Muscle of arm (tissue), 12 donors: ENCODE results near the gene FAM209A. TPM values are rescaled to one million over a fixed set of nuclear protein-coding genes. Genes with fewer than 3 reads are reported as not detected.
"Not testable (repeated sequence)": the region's sequence is repeated elsewhere in the genome, so short reads cannot be mapped to it uniquely, and the experiment has no call there.

Experiments
- DNase-seq: peaks from one replicate; pipeline ENCODE4 v3.0.0-alpha.2; 2013
- polyA plus RNA-seq, 12 donors: library from polyadenylated mRNA; unstranded; fragments of 120-200 nt; gene quantifications; one replicate each; pipeline ENCODE4 v1.2.1, GENCODE V29; 2013; ENCODE audit not compliant: insufficient read length in 12 of 12

Gene FAM209A
- polyA plus RNA-seq, 12 donors = 0.24 to 0.45 (median 0.25) TPM; not detected in 9

DNA sequence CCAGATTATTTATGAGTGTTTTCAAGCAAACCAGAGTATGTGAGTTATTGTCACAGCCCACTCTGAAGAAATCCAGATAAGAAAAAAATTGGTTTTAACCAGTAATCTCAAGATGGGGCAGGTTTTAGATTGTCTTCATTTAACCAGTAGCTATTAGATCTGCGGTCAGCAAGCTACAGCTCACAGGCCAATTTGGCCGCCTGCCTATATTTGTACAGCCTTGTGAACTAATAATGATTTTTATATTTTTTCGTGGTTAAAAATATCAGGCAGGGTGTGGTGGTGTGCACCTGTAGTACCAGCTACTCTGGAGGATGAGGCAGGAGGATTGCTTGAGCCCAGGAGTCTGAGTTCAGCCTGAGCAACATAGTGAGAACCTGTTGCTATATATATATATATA lies 13.5 kb downstream of the FAM209A start:
- no peak for DNase-seq

DNA sequence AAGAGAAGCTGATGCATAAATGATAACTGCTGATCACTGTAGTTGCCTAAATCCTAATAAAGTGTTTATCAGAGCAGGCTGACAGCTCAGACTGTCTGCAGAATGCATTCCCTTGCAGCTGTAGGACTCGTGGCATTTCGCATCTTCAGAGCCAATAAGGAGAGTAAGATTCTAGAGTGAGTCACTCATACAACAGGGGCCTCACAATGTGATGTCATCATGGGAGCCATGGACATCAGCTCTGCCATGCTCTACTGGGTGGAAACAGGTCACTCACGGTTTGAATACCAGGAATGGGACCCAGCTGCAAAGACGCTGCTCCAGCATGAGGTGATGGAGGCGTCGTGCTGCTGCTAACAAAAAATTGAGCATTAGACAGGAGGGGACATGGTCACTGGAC lies 15.9 kb downstream of the FAM209A start:
- no peak for DNase-seq

GRCh38 chr20:56542489-56543030 lies 18.0 kb downstream of the FAM209A start:
- peak; percentile 19 for DNase-seq

GRCh38 chr20:56551571-56551970 lies 27.0 kb downstream of the FAM209A start:
- DNase-seq = no peak

DNA sequence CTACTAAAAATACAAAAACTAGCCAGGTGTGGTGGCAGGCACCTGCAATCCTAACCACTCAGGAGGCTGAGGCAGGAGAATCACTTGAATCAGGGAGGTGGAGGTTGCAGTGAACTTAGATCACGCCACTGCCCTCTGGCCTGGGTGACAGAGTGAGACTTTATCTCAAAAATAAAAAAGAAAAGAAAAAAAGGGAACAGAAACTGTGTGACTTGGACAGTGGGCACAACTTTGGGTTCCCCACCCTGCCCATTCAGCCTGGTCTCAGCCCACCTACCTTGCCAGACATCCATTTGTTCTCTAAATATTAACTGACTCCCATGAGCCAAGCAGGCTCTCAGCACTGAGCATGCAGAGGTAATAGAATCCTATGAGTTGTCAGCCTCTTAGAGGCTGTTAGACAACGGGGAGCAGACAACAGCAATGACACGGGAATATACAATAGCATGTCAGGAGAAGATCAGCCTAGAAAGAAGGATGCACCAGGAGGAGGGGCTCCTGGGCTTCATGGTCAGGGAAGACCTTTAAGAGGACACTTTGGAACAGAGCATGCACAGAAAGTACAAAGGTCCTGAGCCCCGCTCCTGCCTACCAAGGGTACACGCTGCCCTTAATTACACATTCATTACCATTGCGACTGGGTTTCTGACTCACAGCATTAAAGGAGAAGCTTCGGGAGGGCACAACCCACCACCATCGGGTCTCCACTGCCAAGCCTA lies 28.5 kb downstream of the FAM209A start:
- DNase-seq = no peak

GRCh38 chr20:56554869-56555268 lies 30.3 kb downstream of the FAM209A start:
- peak; percentile 35 for DNase-seq

- DNase-seq = no peak
These were observed 34.4 kb downstream of the FAM209A start for GRCh38 chr20:56558968-56559367.

DNA sequence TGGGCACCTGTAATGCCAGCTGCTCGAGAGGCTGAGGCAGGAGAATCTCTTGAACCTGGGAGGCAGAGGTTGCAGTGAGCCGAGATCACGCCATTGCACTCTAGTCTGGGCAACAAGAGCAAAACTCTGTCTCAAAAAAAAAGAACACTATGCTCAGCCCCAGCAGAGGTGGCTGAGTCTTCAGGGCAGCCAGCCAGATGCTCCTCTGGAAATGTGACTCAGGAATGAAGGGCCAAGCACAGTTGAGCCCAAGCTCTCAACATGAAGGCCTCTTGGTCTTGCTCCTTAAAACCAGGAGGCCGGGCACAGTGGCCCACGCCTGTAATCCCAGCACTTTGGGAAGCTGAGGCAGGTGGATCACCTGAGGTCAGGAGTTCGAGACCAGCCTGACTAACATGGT lies 40.0 kb downstream of the FAM209A start:
- DNase-seq = not testable (repeated sequence)

- no peak for DNase-seq
These were observed 41.0 kb downstream of the FAM209A start for GRCh38 chr20:56565511-56565910.

DNA sequence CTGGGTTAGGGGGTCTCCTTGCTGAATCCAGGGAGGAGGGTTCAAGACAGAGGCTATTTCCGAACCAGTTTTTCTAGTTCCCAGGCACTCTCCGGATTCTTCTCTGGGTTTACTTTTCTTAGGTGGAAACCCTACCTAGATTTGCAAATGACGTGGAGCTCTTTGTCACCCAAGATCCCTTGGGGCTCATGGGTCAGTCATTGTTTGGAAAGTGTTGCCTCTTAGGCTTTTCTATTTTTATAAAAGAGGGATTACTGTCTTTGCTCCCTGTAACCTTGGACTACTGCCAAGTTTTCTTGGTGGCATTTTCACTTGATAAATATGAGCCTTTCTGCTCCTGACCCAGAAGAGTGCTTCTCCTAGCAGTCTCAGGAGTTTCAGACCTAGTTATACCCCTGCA lies 42.1 kb downstream of the FAM209A start:
- no peak for DNase-seq

DNA sequence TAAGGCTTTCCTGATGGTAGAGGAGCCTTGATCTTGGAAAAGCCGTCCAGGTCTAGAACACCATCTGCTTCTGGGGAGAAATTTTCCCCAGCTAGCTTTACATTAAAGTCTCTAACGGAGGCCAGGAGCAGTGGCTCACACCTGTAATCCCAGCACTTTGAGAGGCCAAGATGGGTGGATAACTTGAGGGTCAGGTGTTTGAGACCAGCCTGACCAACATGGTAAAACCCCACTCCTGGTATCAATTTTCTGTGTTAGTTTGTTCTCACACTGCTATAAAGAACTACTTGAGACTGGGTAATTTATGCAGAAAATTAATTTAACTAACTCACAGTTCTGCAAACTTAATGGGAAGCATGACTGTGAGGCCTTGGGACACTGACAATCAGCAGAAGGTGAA lies 46.3 kb downstream of the FAM209A start:
- no peak for DNase-seq

- DNase-seq = no peak
These were observed 47.6 kb downstream of the FAM209A start for GRCh38 chr20:56572172-56572571.

- DNase-seq = no peak
These were observed 49.4 kb downstream of the FAM209A start for GRCh38 chr20:56573986-56574385.

GRCh38 chr20:56574531-56575142 lies 50.1 kb downstream of the FAM209A start:
- no peak for DNase-seq

GRCh38 chr20:56575157-56575556 lies 50.6 kb downstream of the FAM209A start:
- DNase-seq = no peak

Other genes with a start within 250 kb of the FAM209A start
- 100 to 1,000 TPM in 1 of 12 donors, 10 to 100 TPM in 11; 36.7 to 188 (median 44.9) TPM for gene FAM210B, start 165.8 kb upstream of the FAM209A start, polyA plus RNA-seq
- gene AURKA, start 132.5 kb upstream of the FAM209A start, polyA plus RNA-seq = 10 to 100 TPM in 4 of 12 donors, 1 to 10 TPM in 7, not detected in 1; 5.1 to 14.4 (median 9.4) TPM
- 10 to 100 TPM in 11 of 12 donors, not detected in 1; 19.4 to 36.0 (median 30.7) TPM for gene CSTF1, start 132.1 kb upstream of the FAM209A start, polyA plus RNA-seq
- 1 to 10 TPM in 10 of 12 donors, not detected in 2; 3.4 to 8.9 (median 7.1) TPM for gene CASS4, start 112.5 kb upstream of the FAM209A start, polyA plus RNA-seq
- gene RTF2, start 56.1 kb upstream of the FAM209A start, polyA plus RNA-seq = 100 to 1,000 TPM in 6 of 12 donors, 10 to 100 TPM in 5, not detected in 1; 91.7 to 162 (median 102) TPM
- gene FAM209B, start 8.5 kb downstream of the FAM209A start, polyA plus RNA-seq = under 1 TPM in 1 of 12 donors, not detected in 11; 0.48 TPM
- gene TFAP2C, start 104.6 kb downstream of the FAM209A start, polyA plus RNA-seq = 10 to 100 TPM in 2 of 12 donors, 1 to 10 TPM in 1, under 1 TPM in 4, not detected in 5; 0.11 to 25.5 (median 0.20) TPM